Heart left ventricle (tissue), 16 donors: Measurements from ENCODE around the gene TBC1D32. TPM values are rescaled to one million over a fixed set of nuclear protein-coding genes. Genes with fewer than 3 reads are reported as not detected.

Experiments
- ATAC-seq, 4 donors: fragments of 200-7000 bp; cut with Tn5 transposase; one replicate each; pipeline ENCODE4 v1.9.1; 2020 to 2022; ENCODE audit warnings: moderate library complexity in 4 of 4, mild to moderate bottlenecking in 3 of 4, moderate number of reproducible peaks in 1 of 4
- DNase-seq, 5 donors: peaks; one replicate each; pipeline ENCODE4 v3.0.0-alpha.2; 2020
- H3K27ac ChIP-seq, 12 donors: fragments of 200-600 bp; sonication (generic) in 4 of 12; one replicate each; pipeline versions ENCODE4 v1.5.0 to v1.8.0; 2016 to 2022; ENCODE audit warnings: mild to moderate bottlenecking in 2 of 12
- H3K27me3 ChIP-seq, 9 donors: fragments of 200-600 bp; sonication (generic) in 2 of 9; one replicate each; pipeline versions ENCODE4 v1.5.1 to v1.8.0; 2016 to 2022; ENCODE audit warnings: mild to moderate bottlenecking in 3 of 9
- H3K36me3 ChIP-seq, 9 donors: fragments of 200-600 bp; sonication (generic) in 2 of 9; one replicate each; pipeline versions ENCODE4 v1.5.0 to v1.8.0; 2018 to 2022; ENCODE audit warnings: mild to moderate bottlenecking in 2 of 9
- H3K4me1 ChIP-seq, 12 donors: fragments of 200-600 bp; sonication (generic) in 4 of 12; one replicate each; pipeline versions ENCODE4 v1.5.0 to v1.8.0; 2016 to 2022; ENCODE audit warnings: mild to moderate bottlenecking in 3 of 12
- H3K4me3 ChIP-seq, 12 donors: fragments of 200-600 bp; sonication (generic) in 4 of 12; one replicate each; pipeline versions ENCODE4 v1.5.0 to v1.8.0; 2017 to 2022; ENCODE audit warnings: mild to moderate bottlenecking in 9 of 12, moderate library complexity in 4 of 12
- H3K9me3 ChIP-seq, 12 donors: fragments of 200-600 bp; sonication (generic) in 4 of 12; one replicate each; pipeline versions ENCODE4 v1.5.0 to v1.8.0; 2016 to 2022; ENCODE audit warnings: mild to moderate bottlenecking in 1 of 12
- POLR2A ChIP-seq, 2 donors: fragments of 450-650 bp; IDR thresholded peaks; one replicate each; pipeline ENCODE4 v1.6.1; 2017; ENCODE audit warnings: antibody characterized with exemption in 2 of 2, mild to moderate bottlenecking in 2 of 2, moderate library complexity in 2 of 2
- WGBS, 4 donors: extraction: QIAGEN DNeasy Blood & Tissue Kit in 2 of 4; methylation state at CpG; one replicate each; pipeline versions ENCODE4 v1.1.5 to v1.1.7; 2013 to 2018; 5-methylcytosine and 5-hydroxymethylcytosine counted together
- intact Hi-C, 10 donors: fragments of 100-400 bp; cut with DNase I; formaldehyde crosslinking; loops; one replicate each; pipeline versions ENCODE4 v1.11.1 to v1.14.2; 2022
- polyA plus RNA-seq, 2 donors: library from polyadenylated mRNA; stranded (reverse); fragments of 200-250 nt; gene quantifications; one replicate each; pipeline ENCODE4 v1.2.3, GENCODE V29; 2013
- total RNA-seq, 9 donors: library from RNA; depleted of rRNA in 2 of 9; stranded (reverse); fragments of >200 nt in 2 of 9; fragmentation: NEBNext Ultra II Directional in 3 of 9; extraction: Animal tissue kit (Norgen Biotek cat#: 25700) in 3 of 9; gene quantifications; one replicate each; pipeline versions ENCODE4 v1.1.0 to v1.2.4, GENCODE V29; 2016 to 2023
- TF ChIP-seq, protein P1 (sequence below), 12 donors: fragments of 200-600 bp; sonication (generic) in 4 of 12; IDR thresholded peaks; one replicate each; pipeline versions ENCODE4 v1.5.0 to v1.8.0; 2018 to 2022; ENCODE audit warnings: antibody characterized with exemption in 12 of 12, mild to moderate bottlenecking in 5 of 12
- donor health status: ischemic (EF 13 %, LVEDD 7.1; RV severe dilation, severe dysfunction).
- donor health status: healthy with polysubstance abuse.
- donor health status: DM: no; HTN: yes; CAD: no.
- donor health status: DM: no; HTN: no; CAD: no.
- donor health status: ischemic (EF 25% LVEDD 6.9; RV normal size, moderate dysfunction).
- donor health status: ischemic (EF 25% LVEDD 5.7; RV mildly dilated, moderate dysfunction).
- donor health status: healthy.
- donor health status: DM: yes; HTN: yes; CAD: no.
- donor health status: ischemic (EF 35%, LVEDD 5.7; RV mildly dilated, moderate dysfunction).
- donor health status: nonischemic (EF 11% LVEDD 7.7; RV severe dilation, severe dysfunction).
- donor health status: DM: yes; HTN: yes; CAD: no.
- donor health status: PGD.
- donor health status: ischemic (EF 29% LVEDD 5.4; RV normal size, mild dysfunction).
- donor health status: nonischemic (EF 23%, LVEDD 6.1; RV moderate dilation, normal function).

The TBC1D32 gene
- total and polyA plus RNA-seq, 11 donors: 0.53 to 4.6 (median 2.7) TPM

DNA sequence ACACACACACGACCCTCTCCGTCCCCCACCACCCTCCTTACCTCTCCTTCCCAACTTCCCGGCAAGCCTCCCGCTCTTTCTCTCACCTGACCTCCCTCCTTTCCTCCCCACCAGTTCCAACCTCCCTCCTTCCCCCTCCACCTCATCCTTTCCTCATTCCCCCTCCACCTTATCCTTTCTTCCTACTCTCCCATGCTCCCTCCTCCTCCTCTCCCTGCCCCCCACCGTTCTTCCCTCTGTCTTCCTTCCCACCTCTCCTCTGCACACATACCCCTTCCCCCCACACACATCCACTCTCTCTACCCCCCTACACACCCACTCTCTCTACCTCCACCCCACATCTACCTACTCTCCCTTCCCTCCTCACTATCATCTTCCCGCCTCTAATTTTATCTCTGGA, 144.2 kb downstream of the TBC1D32 start:
- Histone ChIP-seq H3K36me3 (no peaks in the 10 kb centered on the region), H3K4me3 (no peak overlapping the region), H3K4me1 (peaks cover 0 to 7% (median 0%) of the 10 kb centered on the region in 12 donors), H3K9me3 (no peaks in the 10 kb centered on the region), H3K27me3 (no peaks in the 10 kb centered on the region), H3K27ac (no peak overlapping the region)
- ATAC-seq: no peak
- 70 to 82% (median 72%) methylated on average over 6 of the region's 6 CpGs for WGBS, 4 donors
- no peak for TF ChIP-seq POLR2A (IDR thresholded peaks at IDR 0.05)
- TF ChIP-seq, protein P1, sequence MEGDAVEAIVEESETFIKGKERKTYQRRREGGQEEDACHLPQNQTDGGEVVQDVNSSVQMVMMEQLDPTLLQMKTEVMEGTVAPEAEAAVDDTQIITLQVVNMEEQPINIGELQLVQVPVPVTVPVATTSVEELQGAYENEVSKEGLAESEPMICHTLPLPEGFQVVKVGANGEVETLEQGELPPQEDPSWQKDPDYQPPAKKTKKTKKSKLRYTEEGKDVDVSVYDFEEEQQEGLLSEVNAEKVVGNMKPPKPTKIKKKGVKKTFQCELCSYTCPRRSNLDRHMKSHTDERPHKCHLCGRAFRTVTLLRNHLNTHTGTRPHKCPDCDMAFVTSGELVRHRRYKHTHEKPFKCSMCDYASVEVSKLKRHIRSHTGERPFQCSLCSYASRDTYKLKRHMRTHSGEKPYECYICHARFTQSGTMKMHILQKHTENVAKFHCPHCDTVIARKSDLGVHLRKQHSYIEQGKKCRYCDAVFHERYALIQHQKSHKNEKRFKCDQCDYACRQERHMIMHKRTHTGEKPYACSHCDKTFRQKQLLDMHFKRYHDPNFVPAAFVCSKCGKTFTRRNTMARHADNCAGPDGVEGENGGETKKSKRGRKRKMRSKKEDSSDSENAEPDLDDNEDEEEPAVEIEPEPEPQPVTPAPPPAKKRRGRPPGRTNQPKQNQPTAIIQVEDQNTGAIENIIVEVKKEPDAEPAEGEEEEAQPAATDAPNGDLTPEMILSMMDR (IDR thresholded peaks at IDR 0.05): no peak
- no peak for DNase-seq
- intact Hi-C loops: no loop called here

DNA sequence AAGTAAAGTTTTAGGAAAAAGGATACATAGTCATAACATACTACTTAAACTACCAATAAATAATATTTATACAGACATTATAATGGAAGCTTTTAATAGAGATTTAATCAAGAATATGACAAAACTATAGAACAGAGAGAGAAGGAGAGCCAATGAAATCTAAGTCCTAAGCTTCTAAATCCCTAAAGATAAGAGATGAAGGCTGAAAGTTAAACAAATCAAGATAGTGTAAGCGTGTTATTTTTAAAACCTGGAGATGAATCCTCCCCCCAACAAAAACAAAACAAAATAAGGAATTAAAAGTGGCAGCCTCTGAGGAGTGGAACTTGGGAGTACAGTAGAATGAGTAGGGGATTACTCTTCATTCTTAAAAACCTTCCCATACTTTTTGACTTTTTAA, 145.9 kb downstream of the TBC1D32 start:
- H3K27ac ChIP-seq: no peak overlapping the region
- no peaks in the 10 kb centered on the region for H3K9me3 ChIP-seq
- H3K4me1 ChIP-seq: peaks cover 0 to 7% (median 0%) of the 10 kb centered on the region in 12 donors
- ATAC-seq (no peak), DNase-seq (no peak)
- H3K36me3 ChIP-seq: no peaks in the 10 kb centered on the region
- H3K4me3 ChIP-seq: no peak overlapping the region
- H3K27me3 ChIP-seq: no peaks in the 10 kb centered on the region
- 44 to 57% (median 46%) methylated on average over 1 of the region's 1 CpG for WGBS, 4 donors
- TF ChIP-seq, protein P1 (IDR thresholded peaks at IDR 0.05): no peak
- TF ChIP-seq POLR2A (IDR thresholded peaks at IDR 0.05): no peak
- intact Hi-C loops: no loop called here

DNA sequence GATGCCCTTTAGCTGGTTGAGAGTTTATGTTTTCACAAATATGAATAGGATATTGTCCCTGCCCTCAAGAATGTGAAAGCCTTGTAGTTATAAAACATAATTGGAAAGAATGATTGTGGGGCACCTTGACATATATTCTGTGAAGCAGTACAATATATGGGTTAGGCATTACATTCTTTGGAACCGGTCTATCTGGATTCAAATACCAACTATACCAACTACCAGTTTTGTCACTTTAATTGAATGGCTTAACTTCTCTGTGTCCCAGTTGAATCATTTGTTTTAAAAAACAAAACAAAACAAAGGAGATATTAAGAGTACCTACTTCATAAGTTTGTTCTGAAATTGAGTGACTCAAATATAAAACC, 146.5 kb downstream of the TBC1D32 start:
- Histone ChIP-seq H3K4me3 (no peak overlapping the region), H3K27me3 (no peaks in the 10 kb centered on the region), H3K36me3 (no peaks in the 10 kb centered on the region), H3K27ac (no peak overlapping the region), H3K9me3 (no peaks in the 10 kb centered on the region), H3K4me1 (peaks cover 0 to 7% (median 0%) of the 10 kb centered on the region in 12 donors)
- intact Hi-C loops: no loop called here
- DNase-seq: no peak
- WGBS, 4 donors: 93 to 98% (median 96%) methylated on average over 1 of the region's 1 CpG
- ATAC-seq: no peak
- TF ChIP-seq, protein P1 (IDR thresholded peaks at IDR 0.05): no peak
- TF ChIP-seq POLR2A (IDR thresholded peaks at IDR 0.05): no peak

DNA sequence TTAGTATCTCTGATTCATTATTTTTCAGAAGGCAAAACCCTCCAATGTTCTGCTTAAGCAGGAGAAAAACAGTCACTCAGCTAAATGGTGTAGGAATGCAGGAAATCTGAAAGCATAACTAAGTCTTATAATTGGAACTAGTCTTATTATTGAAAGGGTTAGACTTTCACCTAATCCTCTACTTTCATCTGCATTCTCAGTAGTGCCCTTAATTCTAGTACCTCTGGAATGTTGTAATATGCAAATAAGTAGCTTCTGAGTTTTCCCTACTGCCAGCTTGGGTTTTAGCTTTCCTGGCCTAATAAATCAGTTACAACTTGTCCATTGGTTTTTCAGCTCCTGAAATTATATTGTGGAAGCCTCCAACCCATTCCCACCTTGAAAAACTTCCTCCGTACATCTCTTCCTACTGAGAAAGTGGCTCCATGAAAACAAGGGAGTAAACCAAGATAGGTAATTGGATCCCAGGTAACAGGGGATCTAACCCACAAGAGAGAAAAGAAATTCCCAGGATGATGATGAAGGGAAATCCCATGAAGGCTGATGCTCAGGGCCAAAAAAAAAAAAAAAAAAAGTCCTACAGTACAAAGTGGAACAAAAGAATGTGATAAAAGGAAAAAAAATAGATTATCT, 147.0 kb downstream of the TBC1D32 start:
- no peaks in the 10 kb centered on the region for H3K36me3 ChIP-seq
- WGBS, 4 donors: 85 to 99% (median 95%) methylated on average over 1 of the region's 1 CpG
- no peak for DNase-seq
- H3K4me3 ChIP-seq: no peak overlapping the region
- H3K27me3 ChIP-seq: no peaks in the 10 kb centered on the region
- no peaks in the 10 kb centered on the region for H3K9me3 ChIP-seq
- TF ChIP-seq, protein P1 (IDR thresholded peaks at IDR 0.05): no peak
- TF ChIP-seq POLR2A (IDR thresholded peaks at IDR 0.05): no peak
- no peak overlapping the region for H3K27ac ChIP-seq
- no peak for ATAC-seq
- intact Hi-C loops: no loop called here
- H3K4me1 ChIP-seq: peaks cover 0 to 7% (median 0%) of the 10 kb centered on the region in 12 donors
